Measurements from ENCODE around the gene TBX1.

GRCh38 chr22:19738664-19739447 is 21.7 kb upstream of the TBX1 start:
- no peak for TF ChIP-seq CTCF (IDR thresholded peaks at IDR 0.05; ENCODE audit: low read depth, low read length, poor library complexity, severe bottlenecking)
- no peak for TF ChIP-seq EZH2phosphoT487 (IDR thresholded peaks at IDR 0.05; ENCODE audit: borderline replicate concordance, low read length)

Data from DOHH2 (cell line).